T47D (cell line): ENCODE measurements around the gene FNTB.

ENCODE experiments used
- DNase-seq, 2 experiments: peaks; one replicate each; pipeline versions ENCODE4 v3.0.0 to v3.0.0-alpha.2; 2011 to 2012; ENCODE audit warnings: low read depth in 1 of 2, low spot score in 1 of 2
- JUND ChIP-seq: IDR thresholded peaks from 2 replicates; pipeline ENCODE4 v1.6.1; 2012; ENCODE audit warnings: low read depth
- in situ Hi-C: cut with HindIII; loops from 2 replicates; pipeline ENCODE4 v1.10.0; 2016; ENCODE audit warnings: low sequenced_read_pairs, low pct_unique_long_range_greater_than_20kb

Gene FNTB

GRCh38 chr14:64956697-64957406 is 29.8 kb upstream of the FNTB start:
- in situ Hi-C loops: no loop called here
- no peak for TF ChIP-seq JUND
- no peak for DNase-seq

GRCh38 chr14:64958201-64958600 is 28.5 kb upstream of the FNTB start:
- no peak for TF ChIP-seq JUND
- in situ Hi-C loops: no loop called here
- no peak for DNase-seq

- in situ Hi-C loops: no loop called here
- no peak for TF ChIP-seq JUND
- DNase-seq: no peak
Observed at GRCh38 chr14:64958743-64959142, 28.0 kb upstream of the FNTB start.

DNA sequence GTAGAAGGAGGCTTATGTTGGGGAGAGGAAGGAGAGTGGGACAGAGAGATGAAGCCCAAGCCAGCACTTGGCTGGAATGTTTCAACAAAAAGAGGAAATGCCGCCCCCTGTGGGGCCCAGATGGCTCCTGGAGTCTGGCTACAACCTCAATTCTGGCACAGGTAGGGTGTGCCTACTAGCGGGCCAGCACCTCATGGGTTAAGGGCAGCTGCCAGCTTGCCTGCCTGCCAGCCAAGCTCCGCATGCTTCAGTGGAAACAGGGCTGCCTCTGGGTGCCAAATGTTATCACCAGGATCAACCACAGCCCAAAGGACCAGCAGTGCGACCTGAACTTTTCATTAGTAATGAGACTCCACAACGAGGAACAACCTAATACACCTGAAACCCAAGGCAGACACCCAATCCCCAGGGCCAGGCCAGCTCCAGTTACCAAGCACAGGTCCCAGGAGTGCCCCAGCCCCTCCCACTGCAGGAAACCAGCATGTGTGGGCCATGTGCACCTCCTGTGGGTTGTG is 25.9 kb upstream of the FNTB start:
- in situ Hi-C loops: no loop called here
- no peak for TF ChIP-seq JUND
- DNase-seq: peak; percentile 55 to 88

- DNase-seq: no peak
- no peak for TF ChIP-seq JUND
- in situ Hi-C loops: no loop called here
Observed at GRCh38 chr14:64963611-64964010, 23.1 kb upstream of the FNTB start.

GRCh38 chr14:64965356-64966000 is 21.2 kb upstream of the FNTB start:
- in situ Hi-C loops: no loop called here
- no peak for DNase-seq

DNA sequence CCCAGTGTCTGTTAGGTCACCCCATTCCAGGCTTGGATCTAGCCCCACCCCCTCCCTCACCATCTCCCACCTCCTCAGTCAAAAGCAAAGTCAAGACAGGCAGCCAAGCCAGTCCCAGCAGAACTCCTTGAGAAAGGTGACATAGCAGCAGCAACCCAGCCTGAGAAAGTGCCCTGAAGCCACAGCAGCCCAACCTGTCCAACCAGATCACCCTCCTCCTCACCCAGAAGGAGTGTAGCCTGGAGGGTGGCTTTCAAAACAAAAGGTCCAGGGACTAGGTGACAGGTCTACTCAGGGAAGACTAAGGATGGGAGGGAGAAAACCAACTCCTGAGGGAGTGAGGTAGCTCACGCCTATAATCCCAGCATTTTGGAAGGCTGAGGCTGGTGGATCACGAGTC is 19.7 kb upstream of the FNTB start:
- TF ChIP-seq JUND: no peak
- in situ Hi-C loops: no loop called here
- DNase-seq: peak; percentile 88 to 98

More at GRCh38 chr14:64965356-64966000, 21.2 kb upstream of the FNTB start:
- TF ChIP-seq JUND: no peak

DNA sequence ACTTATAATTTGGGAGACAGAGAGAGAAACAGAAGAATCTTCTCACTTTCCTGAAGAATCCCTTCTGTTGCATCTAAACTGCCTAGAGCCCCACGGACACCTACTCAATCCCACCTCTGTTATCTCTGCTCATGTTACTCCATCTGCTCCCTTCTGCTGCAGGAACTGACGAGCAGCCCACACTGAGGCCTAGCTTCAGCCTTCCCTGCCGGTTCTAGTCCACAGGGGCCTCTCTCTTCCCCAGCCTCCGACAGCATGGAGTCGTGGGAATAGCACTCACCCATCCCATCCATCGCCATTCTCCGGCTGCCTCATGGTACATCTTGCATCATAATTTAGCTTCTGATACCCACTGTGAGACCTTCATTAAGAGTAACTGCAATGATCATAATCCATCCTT is 18.5 kb upstream of the FNTB start:
- no peak for DNase-seq
- in situ Hi-C loops: no loop called here
- TF ChIP-seq JUND: no peak

- in situ Hi-C loops: no loop called here
- TF ChIP-seq JUND: no peak
- no peak for DNase-seq
Observed at GRCh38 chr14:64968651-64969050, 18.0 kb upstream of the FNTB start.

GRCh38 chr14:64970041-64970440 is 16.7 kb upstream of the FNTB start:
- in situ Hi-C loops: no loop called here

DNA sequence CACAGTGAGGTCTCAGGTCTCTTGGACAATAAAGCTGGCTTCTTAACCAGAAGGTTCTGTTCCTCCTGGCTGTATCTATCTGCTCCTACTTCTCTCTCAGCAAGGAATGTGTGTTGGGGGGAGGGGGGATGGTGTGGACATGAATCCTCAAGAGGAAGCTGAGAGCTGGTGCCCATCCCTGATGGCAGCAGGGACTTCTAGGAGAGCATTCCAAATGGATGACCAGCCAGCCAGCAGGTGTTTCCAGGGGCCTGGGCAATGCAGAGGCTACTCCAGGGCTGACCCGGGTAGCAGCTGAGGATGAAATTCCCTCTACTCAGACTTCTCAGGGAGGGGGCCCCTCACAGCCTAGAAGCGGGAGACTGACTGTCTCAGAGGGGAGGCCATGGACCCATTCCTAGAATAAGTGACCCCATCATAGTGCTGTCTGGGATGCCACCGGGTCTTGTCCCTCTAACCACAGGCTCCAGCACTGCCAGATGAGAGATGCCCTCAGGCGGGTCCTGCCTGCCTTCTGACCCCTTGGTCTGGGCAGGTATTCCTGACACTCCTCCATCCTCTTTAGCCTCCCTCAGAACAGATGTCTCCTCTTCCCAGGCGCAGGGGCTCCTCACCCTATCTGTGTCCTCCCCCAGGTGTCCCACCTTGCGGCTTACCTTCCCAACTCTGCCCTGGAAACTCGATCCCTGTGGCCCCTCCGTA is 15.8 kb upstream of the FNTB start:
- DNase-seq: peak in 1 of 2 experiments; percentile 48
- TF ChIP-seq JUND: no peak
- in situ Hi-C loops: no loop called here

More at GRCh38 chr14:64970041-64970440, 16.7 kb upstream of the FNTB start:
- DNase-seq: no peak
- TF ChIP-seq JUND: no peak

GRCh38 chr14:64971491-64971942 is 15.2 kb upstream of the FNTB start:
- in situ Hi-C loops: no loop called here
- TF ChIP-seq JUND: no peak
- DNase-seq: no peak
